Trophoblast cell (in vitro differentiated cells and primary cell): ENCODE measurements around the gene TLE3.

Experiments used
- DNase-seq, 2 donors: peaks; one replicate each; pipeline ENCODE4 v3.0.0-alpha.2; 2016
- H2AFZ ChIP-seq: 2 replicates; pipeline ENCODE4 v1.6.1; 2013; ENCODE audit warnings: low read length, moderate library complexity, mild to moderate bottlenecking; ENCODE audit not compliant: insufficient read depth, poor library complexity
- H2AK5ac ChIP-seq: 2 replicates; pipeline ENCODE4 v1.6.1; 2013; ENCODE audit warnings: mild to moderate bottlenecking, low read length
- H2BK120ac ChIP-seq: 2 replicates; pipeline ENCODE4 v1.6.1; 2013; ENCODE audit warnings: low read length, mild to moderate bottlenecking, moderate library complexity; ENCODE audit not compliant: insufficient read depth, poor library complexity
- H2BK12ac ChIP-seq: 2 replicates; pipeline ENCODE4 v1.6.1; 2013; ENCODE audit warnings: mild to moderate bottlenecking, low read length, moderate library complexity
- H2BK5ac ChIP-seq: 2 replicates; pipeline ENCODE4 v1.6.1; 2013; ENCODE audit warnings: low read length, low read depth, moderate library complexity, mild to moderate bottlenecking; ENCODE audit not compliant: poor library complexity
- H3K14ac ChIP-seq: 2 replicates; pipeline ENCODE4 v1.6.1; 2013; ENCODE audit warnings: mild to moderate bottlenecking, low read length
- H3K18ac ChIP-seq: 2 replicates; pipeline ENCODE4 v1.6.1; 2013; ENCODE audit warnings: mild to moderate bottlenecking, low read length
- H3K23ac ChIP-seq: 2 replicates; pipeline ENCODE4 v1.6.1; 2013; ENCODE audit warnings: low read length
- H3K27ac ChIP-seq: 2 replicates; pipeline ENCODE4 v1.5.1; 2013; ENCODE audit warnings: low read depth, mild to moderate bottlenecking, inconsistent platforms, low read length, moderate library complexity
- H3K27me3 ChIP-seq: 2 replicates; pipeline ENCODE4 v1.6.1; 2013; ENCODE audit warnings: inconsistent platforms, mild to moderate bottlenecking, low read length, moderate library complexity; ENCODE audit not compliant: insufficient read depth
- H3K36me3 ChIP-seq, 2 experiments: 1 replicate in 1 of 2; 2 replicates in 1 of 2; pipeline ENCODE4 v1.6.1; 2013; ENCODE audit warnings: low read length in 2 of 2, mild to moderate bottlenecking in 2 of 2, moderate library complexity in 1 of 2; ENCODE audit not compliant: insufficient read depth in 2 of 2, control insufficient read depth in 1 of 2
- H3K4ac ChIP-seq: 2 replicates; pipeline ENCODE4 v1.6.1; 2013; ENCODE audit warnings: low read depth, mild to moderate bottlenecking, low read length, moderate library complexity
- H3K4me1 ChIP-seq, 2 experiments: 1 replicate in 1 of 2; 2 replicates in 1 of 2; pipeline ENCODE4 v1.6.1; 2013; ENCODE audit warnings: low read length in 2 of 2, mild to moderate bottlenecking in 2 of 2, moderate library complexity in 1 of 2; ENCODE audit not compliant: insufficient read depth in 2 of 2, control insufficient read depth in 1 of 2
- H3K4me2 ChIP-seq: 2 replicates; pipeline ENCODE4 v1.6.1; 2013; ENCODE audit warnings: inconsistent platforms, mild to moderate bottlenecking, low read length, moderate library complexity
- H3K4me3 ChIP-seq: 2 replicates; pipeline ENCODE4 v1.5.1; 2013; ENCODE audit warnings: mild to moderate bottlenecking, low read depth, low read length, inconsistent platforms
- H3K79me1 ChIP-seq: one replicate; pipeline ENCODE4 v1.6.1; 2013; ENCODE audit warnings: low read length
- H3K79me2 ChIP-seq: 2 replicates; pipeline ENCODE4 v1.6.1; 2013; ENCODE audit warnings: low read length, mild to moderate bottlenecking; ENCODE audit not compliant: control insufficient read depth, insufficient read depth, poor library complexity
- H3K9ac ChIP-seq: 2 replicates; pipeline ENCODE4 v1.6.1; 2013; ENCODE audit warnings: mild to moderate bottlenecking, low read length
- H3K9me3 ChIP-seq: 2 replicates; pipeline ENCODE4 v1.6.1; 2013; ENCODE audit warnings: low read depth, mild to moderate bottlenecking, control low read depth, inconsistent platforms, low read length; ENCODE audit not compliant: insufficient read depth
- H4K12ac ChIP-seq: 2 replicates; pipeline ENCODE4 v1.6.1; 2013; ENCODE audit warnings: low read depth, mild to moderate bottlenecking, low read length, moderate library complexity
- H4K8ac ChIP-seq: 2 replicates; pipeline ENCODE4 v1.6.1; 2013; ENCODE audit warnings: low read depth, mild to moderate bottlenecking, low read length, moderate library complexity
- H4K91ac ChIP-seq: one replicate; pipeline ENCODE4 v1.6.1; 2013; ENCODE audit warnings: low read depth, mild to moderate bottlenecking, low read length, moderate library complexity
- WGBS: extraction: QIAGEN DNeasy Blood & Tissue Kit; methylation state at CpG from one replicate; pipeline ENCODE4 v1.1.7; 2013; ENCODE audit warnings: missing lambda C conversion rate; ENCODE audit not compliant: insufficient read length, insufficient coverage; ENCODE audit errors: extremely low coverage; 5-methylcytosine and 5-hydroxymethylcytosine counted together

Gene TLE3

GRCh38 chr15:70083946-70084345 lies 13.8 kb downstream of the TLE3 start:
- H2BK12ac ChIP-seq = no peak overlapping the region
- no peak overlapping the region for H3K4me2 ChIP-seq
- no peak overlapping the region for H2BK120ac ChIP-seq
- no peaks in the 10 kb centered on the region for H3K4me1 ChIP-seq
- no peaks in the 10 kb centered on the region for H3K27me3 ChIP-seq
- no peak for DNase-seq
- H2AK5ac ChIP-seq = no peak overlapping the region
- no peak overlapping the region for H3K23ac ChIP-seq
- H4K8ac ChIP-seq = no peak overlapping the region
- H3K9me3 ChIP-seq = peaks cover 2% of the 10 kb centered on the region
- no peak overlapping the region for H3K18ac ChIP-seq
- no peak overlapping the region for H3K14ac ChIP-seq
- H3K4me3 ChIP-seq = no peak overlapping the region
- no CpG with 5 or more reads among the region's 1 CpG for WGBS
- H4K12ac ChIP-seq = no peak overlapping the region
- H3K4ac ChIP-seq = no peak overlapping the region
- no peaks in the 10 kb centered on the region for H3K79me1 ChIP-seq
- peaks cover 43 to 70% of the 10 kb centered on the region in 2 experiments for H3K36me3 ChIP-seq
- no peak overlapping the region for H4K91ac ChIP-seq
- no peak overlapping the region for H2BK5ac ChIP-seq
- H3K27ac ChIP-seq = no peak overlapping the region
- H3K9ac ChIP-seq = no peak overlapping the region
- peaks cover 2% of the 10 kb centered on the region for H3K79me2 ChIP-seq
- H2AFZ ChIP-seq = no peak overlapping the region

- no peak overlapping the region for H3K14ac ChIP-seq
- DNase-seq = no peak
- H3K27ac ChIP-seq = no peak overlapping the region
- no peak overlapping the region for H3K4ac ChIP-seq
- peaks cover 3% of the 10 kb centered on the region for H3K9me3 ChIP-seq
- H3K79me2 ChIP-seq = peaks cover 2% of the 10 kb centered on the region
- no peak overlapping the region for H2AK5ac ChIP-seq
- no peak overlapping the region for H4K91ac ChIP-seq
- H3K23ac ChIP-seq = no peak overlapping the region
- H4K12ac ChIP-seq = no peak overlapping the region
- H2AFZ ChIP-seq = no peak overlapping the region
- H4K8ac ChIP-seq = no peak overlapping the region
- peaks cover 44 to 72% of the 10 kb centered on the region in 2 experiments for H3K36me3 ChIP-seq
- no peaks in the 10 kb centered on the region for H3K4me1 ChIP-seq
- no peak overlapping the region for H3K18ac ChIP-seq
- no peak overlapping the region for H3K4me2 ChIP-seq
- H2BK5ac ChIP-seq = no peak overlapping the region
- WGBS = no CpG with 5 or more reads among the region's 1 CpG
- H3K79me1 ChIP-seq = no peaks in the 10 kb centered on the region
- no peaks in the 10 kb centered on the region for H3K27me3 ChIP-seq
- no peak overlapping the region for H2BK12ac ChIP-seq
- no peak overlapping the region for H2BK120ac ChIP-seq
- no peak overlapping the region for H3K9ac ChIP-seq
- no peak overlapping the region for H3K4me3 ChIP-seq
These were observed 14.3 kb downstream of the TLE3 start for GRCh38 chr15:70083418-70083817.

GRCh38 chr15:70082281-70082900 lies 15.3 kb downstream of the TLE3 start:
- H3K79me2 ChIP-seq = peaks cover 2% of the 10 kb centered on the region
- DNase-seq = no peak
- H2AFZ ChIP-seq = no peak overlapping the region
- peak overlapping the region; percentile 49 for H3K4ac ChIP-seq
- no peak overlapping the region for H4K12ac ChIP-seq
- no peak overlapping the region for H2BK120ac ChIP-seq
- H3K14ac ChIP-seq = no peak overlapping the region
- H3K9me3 ChIP-seq = peaks cover 3% of the 10 kb centered on the region
- no peaks in the 10 kb centered on the region for H3K4me1 ChIP-seq
- H3K23ac ChIP-seq = no peak overlapping the region
- no peak overlapping the region for H3K4me3 ChIP-seq
- H2BK12ac ChIP-seq = no peak overlapping the region
- H3K27me3 ChIP-seq = no peaks in the 10 kb centered on the region
- H4K91ac ChIP-seq = no peak overlapping the region
- no CpG with 5 or more reads among the region's 12 CpGs for WGBS
- no peak overlapping the region for H3K27ac ChIP-seq
- H2BK5ac ChIP-seq = no peak overlapping the region
- no peak overlapping the region for H2AK5ac ChIP-seq
- H4K8ac ChIP-seq = no peak overlapping the region
- no peak overlapping the region for H3K4me2 ChIP-seq
- no peaks in the 10 kb centered on the region for H3K79me1 ChIP-seq
- H3K9ac ChIP-seq = no peak overlapping the region
- no peak overlapping the region for H3K18ac ChIP-seq
- peaks cover 38 to 72% of the 10 kb centered on the region in 2 experiments for H3K36me3 ChIP-seq

- Histone ChIP-seq H2AFZ (no peak overlapping the region), H3K14ac (no peak overlapping the region), H3K79me2 (peaks cover 2% of the 10 kb centered on the region), H3K4ac (no peak overlapping the region), H2AK5ac (no peak overlapping the region), H2BK5ac (no peak overlapping the region), H4K8ac (no peak overlapping the region), H3K9me3 (peaks cover 3% of the 10 kb centered on the region), H3K18ac (no peak overlapping the region), H3K27ac (no peak overlapping the region), H3K23ac (no peak overlapping the region), H4K12ac (no peak overlapping the region), H3K4me3 (no peak overlapping the region), H4K91ac (no peak overlapping the region), H3K4me2 (no peak overlapping the region), H3K79me1 (no peaks in the 10 kb centered on the region), H2BK120ac (no peak overlapping the region), H3K9ac (no peak overlapping the region), H3K27me3 (no peaks in the 10 kb centered on the region), H3K4me1 (no peaks in the 10 kb centered on the region), H2BK12ac (no peak overlapping the region), H3K36me3 (peaks cover 38 to 68% of the 10 kb centered on the region in 2 experiments)
- no peak for DNase-seq
- WGBS = no CpG with 5 or more reads among the region's 6 CpGs
These were observed 16.1 kb downstream of the TLE3 start for GRCh38 chr15:70081612-70082011.
